Neural progenitor cell (in vitro differentiated cells): ENCODE measurements around the gene B9D1.

ENCODE experiments used
- EZH2 ChIP-seq: fragments of 200-600 bp; sonication (generic); IDR thresholded peaks from 2 replicates; pipeline ENCODE4 v1.6.1; 2017; ENCODE audit warnings: antibody characterized with exemption, mild to moderate bottlenecking, moderate library complexity
- TF ChIP-seq, protein P1 (sequence below): fragments of 200-600 bp; sonication (generic); IDR thresholded peaks from 2 replicates; pipeline ENCODE4 v1.5.1; 2017; ENCODE audit warnings: antibody characterized with exemption, mild to moderate bottlenecking

DNA sequence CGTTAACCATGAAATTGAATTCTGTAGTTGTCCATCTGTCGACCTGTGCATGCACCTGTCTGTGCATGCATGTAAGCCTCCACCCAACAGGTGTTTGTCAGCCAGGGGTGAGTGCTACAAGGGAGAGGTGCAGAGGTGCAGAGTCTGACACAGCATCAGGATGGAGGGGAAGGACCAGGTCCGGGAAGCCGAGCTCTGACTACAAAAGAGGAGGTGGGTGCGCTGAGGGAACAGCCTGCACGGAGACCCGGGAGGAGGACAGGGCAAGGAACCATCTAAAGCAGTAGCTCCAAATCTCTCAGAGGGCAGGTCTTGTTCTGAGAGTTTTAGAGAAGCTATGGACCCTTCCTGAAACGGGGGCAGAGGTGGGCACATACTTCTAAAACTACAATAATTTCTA, 54.1 kb downstream of the B9D1 start:
- TF ChIP-seq, protein P1, sequence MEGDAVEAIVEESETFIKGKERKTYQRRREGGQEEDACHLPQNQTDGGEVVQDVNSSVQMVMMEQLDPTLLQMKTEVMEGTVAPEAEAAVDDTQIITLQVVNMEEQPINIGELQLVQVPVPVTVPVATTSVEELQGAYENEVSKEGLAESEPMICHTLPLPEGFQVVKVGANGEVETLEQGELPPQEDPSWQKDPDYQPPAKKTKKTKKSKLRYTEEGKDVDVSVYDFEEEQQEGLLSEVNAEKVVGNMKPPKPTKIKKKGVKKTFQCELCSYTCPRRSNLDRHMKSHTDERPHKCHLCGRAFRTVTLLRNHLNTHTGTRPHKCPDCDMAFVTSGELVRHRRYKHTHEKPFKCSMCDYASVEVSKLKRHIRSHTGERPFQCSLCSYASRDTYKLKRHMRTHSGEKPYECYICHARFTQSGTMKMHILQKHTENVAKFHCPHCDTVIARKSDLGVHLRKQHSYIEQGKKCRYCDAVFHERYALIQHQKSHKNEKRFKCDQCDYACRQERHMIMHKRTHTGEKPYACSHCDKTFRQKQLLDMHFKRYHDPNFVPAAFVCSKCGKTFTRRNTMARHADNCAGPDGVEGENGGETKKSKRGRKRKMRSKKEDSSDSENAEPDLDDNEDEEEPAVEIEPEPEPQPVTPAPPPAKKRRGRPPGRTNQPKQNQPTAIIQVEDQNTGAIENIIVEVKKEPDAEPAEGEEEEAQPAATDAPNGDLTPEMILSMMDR = no peak
- TF ChIP-seq EZH2 = no peak
